MCF 10A (cell line): ENCODE data around the gene ZFHX3. TPM values are rescaled to one million over a fixed set of nuclear protein-coding genes. Genes with fewer than 3 reads are reported as not detected.

Experiments used
- BruUV-seq: library from RNA; stranded (reverse); fragments of 400-500 nt; replicated peaks from 2 replicates; lab custom pipeline; 2021; lab: Mats Ljungman, UMichigan
- CTCF ChIA-PET: fragments of 300-600 bp; sonication (Branson Sonifier 250); formaldehyde crosslinking; extraction: SDS; loops from one replicate; lab custom pipeline; 2021; ENCODE audit warnings: antibody characterized with exemption, inconsistent platforms; lab: Yijun Ruan, JAX
- POLR2A ChIA-PET: fragments of 300-600, 350-650 bp; sonication (Branson Sonifier 250); formaldehyde crosslinking; extraction: SDS; loops from one replicate; lab custom pipeline; 2020; ENCODE audit warnings: antibody characterized with exemption, inconsistent platforms; lab: Yijun Ruan, JAX
- DNase-seq: peaks from one replicate; pipeline ENCODE4 v3.0.0-alpha.2; 2018; ENCODE audit not compliant: unreplicated experiment
- H3K27ac Mint-ChIP-seq: one replicate; pipeline ENCODE4 v1.8.0; 2022; ENCODE audit warnings: mild to moderate bottlenecking, low read depth, mixed read lengths; ENCODE audit not compliant: unreplicated experiment
- H3K27me3 Mint-ChIP-seq: one replicate; pipeline ENCODE4 v1.8.0; 2022; ENCODE audit warnings: mixed read lengths; ENCODE audit not compliant: insufficient read depth, unreplicated experiment
- H3K36me3 Mint-ChIP-seq: one replicate; pipeline ENCODE4 v1.8.0; 2022; ENCODE audit warnings: mild to moderate bottlenecking, moderate library complexity, mixed read lengths; ENCODE audit not compliant: insufficient read depth, unreplicated experiment
- H3K4me1 Mint-ChIP-seq: one replicate; pipeline ENCODE4 v1.8.0; 2022; ENCODE audit warnings: mixed read lengths; ENCODE audit not compliant: insufficient read depth, unreplicated experiment
- H3K4me3 Mint-ChIP-seq: one replicate; pipeline ENCODE4 v1.8.0; 2022; ENCODE audit warnings: mild to moderate bottlenecking, moderate library complexity, mixed read lengths; ENCODE audit not compliant: unreplicated experiment
- H3K9me3 Mint-ChIP-seq: one replicate; pipeline ENCODE4 v1.8.0; 2022; ENCODE audit warnings: mixed read lengths; ENCODE audit not compliant: unreplicated experiment
- CTCF ChIP-seq: fragments of 200-600 bp; IDR thresholded peaks from one replicate; pipeline ENCODE4 v1.8.0; 2022; ENCODE audit warnings: antibody characterized with exemption, mild to moderate bottlenecking; ENCODE audit not compliant: unreplicated experiment
- intact Hi-C: fragments of 100-400 bp; cut with micrococcal nuclease; formaldehyde crosslinking; loops from 2 replicates; pipeline ENCODE4 v1.14.1; 2022
- total RNA-seq: library from RNA; stranded (reverse); gene quantifications from 2 replicates; pipeline ENCODE4 v1.2.3, GENCODE V29; 2022

ZFHX3 gene
- total RNA-seq, 1 experiment from 2014 or later: 27.4 TPM

- H3K4me1 Mint-ChIP-seq: peaks cover 5% of the 10 kb centered on the region
- DNase-seq: no peak
- H3K4me3 Mint-ChIP-seq: no peak overlapping the region
- no peak overlapping the region for H3K27ac Mint-ChIP-seq
- intact Hi-C loops: no loop called here
- no peaks in the 10 kb centered on the region for H3K27me3 Mint-ChIP-seq
- H3K9me3 Mint-ChIP-seq: no peaks in the 10 kb centered on the region
- POLR2A ChIA-PET: interaction anchor here (0.5 kb wide), 1 partner anchor 19 kb away, joined by 4 read pairs; no protein-coding TSS in a partner anchor
- no TSS peak for BruUV-seq
- H3K36me3 Mint-ChIP-seq: peaks cover 55% of the 10 kb centered on the region
- CTCF ChIA-PET: no interaction called here
- no peak for TF ChIP-seq CTCF
Measured at GRCh38 chr16:72789921-72790320, 258.0 kb downstream of the ZFHX3 start.

- BruUV-seq: no TSS peak
- Mint-ChIP-seq H3K4me3 (no peak overlapping the region), H3K27me3 (no peaks in the 10 kb centered on the region), H3K9me3 (no peaks in the 10 kb centered on the region), H3K36me3 (peaks cover 50% of the 10 kb centered on the region), H3K4me1 (peaks cover 5% of the 10 kb centered on the region), H3K27ac (no peak overlapping the region)
- TF ChIP-seq CTCF: no peak
- POLR2A ChIA-PET: no interaction called here
- CTCF ChIA-PET: no interaction called here
- DNase-seq: no peak
- intact Hi-C loops: no loop called here
Measured at GRCh38 chr16:72789465-72789864, 258.5 kb downstream of the ZFHX3 start.

- peaks cover 46% of the 10 kb centered on the region for H3K36me3 Mint-ChIP-seq
- H3K27ac Mint-ChIP-seq: no peak overlapping the region
- H3K4me1 Mint-ChIP-seq: peaks cover 5% of the 10 kb centered on the region
- no TSS peak for BruUV-seq
- DNase-seq: no peak
- H3K4me3 Mint-ChIP-seq: no peak overlapping the region
- no peaks in the 10 kb centered on the region for H3K9me3 Mint-ChIP-seq
- intact Hi-C loops: no loop called here
- CTCF ChIA-PET: no interaction called here
- no peak for TF ChIP-seq CTCF
- no peaks in the 10 kb centered on the region for H3K27me3 Mint-ChIP-seq
- POLR2A ChIA-PET: no interaction called here
Measured at GRCh38 chr16:72788269-72788809, 259.6 kb downstream of the ZFHX3 start.

- Mint-ChIP-seq H3K9me3 (no peaks in the 10 kb centered on the region), H3K36me3 (peaks cover 42% of the 10 kb centered on the region), H3K27ac (no peak overlapping the region), H3K27me3 (no peaks in the 10 kb centered on the region), H3K4me3 (no peak overlapping the region), H3K4me1 (peaks cover 5% of the 10 kb centered on the region)
- no peak for TF ChIP-seq CTCF
- CTCF ChIA-PET: no interaction called here
- intact Hi-C loops: no loop called here
- no peak for DNase-seq
- POLR2A ChIA-PET: no interaction called here
- BruUV-seq: no TSS peak
Measured at GRCh38 chr16:72787514-72788268, 260.2 kb downstream of the ZFHX3 start.
